ENCODE data around the gene DYRK3. TPM values are rescaled to one million over a fixed set of nuclear protein-coding genes. Genes with fewer than 3 reads are reported as not detected.

DYRK3 gene
- total and polyA plus RNA-seq, 2 of the 13 experiments (the other 11 are each of a cell fraction or from before 2014, with no cell fraction given), result 0.48 to 2.8 TPM

DNA sequence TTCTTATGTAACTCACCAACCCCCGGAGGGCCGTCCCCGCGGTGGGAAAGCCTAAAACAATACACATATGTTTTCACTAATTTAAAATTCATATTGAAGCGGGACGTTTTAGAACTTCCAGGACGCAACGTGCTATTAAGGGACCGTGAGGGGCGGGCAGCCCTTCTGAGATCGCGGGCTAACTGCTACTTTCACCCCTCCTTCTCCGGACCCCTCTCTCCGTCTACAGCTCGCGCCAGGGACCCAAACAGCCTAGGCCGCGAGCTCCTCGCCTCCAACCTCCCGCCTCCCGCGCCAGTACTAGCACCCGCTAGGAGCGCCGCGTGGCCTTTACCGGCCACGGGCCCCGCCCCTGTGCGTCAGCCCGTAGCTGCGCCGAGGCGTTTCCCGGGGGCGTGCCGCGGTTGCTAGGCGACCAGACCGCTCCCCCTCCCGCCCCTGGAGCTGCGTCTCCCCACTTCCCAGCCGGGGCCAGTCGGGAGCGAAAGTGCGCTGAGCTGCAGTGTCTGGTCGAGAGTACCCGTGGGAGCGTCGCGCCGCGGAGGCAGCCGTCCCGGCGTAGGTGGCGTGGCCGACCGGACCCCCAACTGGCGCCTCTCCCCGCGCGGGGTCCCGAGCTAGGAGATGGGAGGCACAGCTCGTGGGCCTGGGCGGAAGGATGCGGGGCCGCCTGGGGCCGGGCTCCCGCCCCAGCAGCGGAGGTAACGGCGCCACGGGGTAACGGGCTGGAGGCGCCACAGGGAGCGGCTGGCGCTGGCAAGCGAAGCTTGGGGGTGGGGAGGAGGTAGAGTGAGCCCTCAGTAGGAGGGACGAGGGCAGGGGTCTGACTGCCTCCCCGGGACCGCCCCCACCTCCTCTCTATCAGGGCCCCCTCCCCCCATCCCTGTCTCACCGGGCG lies at the start of gene DYRK3 (continued):
- TF ChIP-seq ZMYM3 (CRISPR knock-in tag; IDR thresholded peaks at IDR 0.05), result peak; percentile 24; the same call in 1 of the 2 replicates
- no peak for TF ChIP-seq THYN1 (CRISPR knock-in tag; IDR thresholded peaks at IDR 0.05; ENCODE audit: borderline replicate concordance, low read depth)
- peak; percentile 78 for TF ChIP-seq MXD4 (CRISPR knock-in tag; IDR thresholded peaks at IDR 0.05)
- TF ChIP-seq ZNF747 (CRISPR knock-in tag; IDR thresholded peaks at IDR 0.05; ENCODE audit: borderline replicate concordance), result peak; percentile 80; the same call in 1 of the 2 replicates
- peak; percentile 73 for TF ChIP-seq SP5 (CRISPR knock-in tag; IDR thresholded peaks at IDR 0.05; ENCODE audit: borderline replicate concordance, low read depth)
- TF ChIP-seq, protein P1, sequence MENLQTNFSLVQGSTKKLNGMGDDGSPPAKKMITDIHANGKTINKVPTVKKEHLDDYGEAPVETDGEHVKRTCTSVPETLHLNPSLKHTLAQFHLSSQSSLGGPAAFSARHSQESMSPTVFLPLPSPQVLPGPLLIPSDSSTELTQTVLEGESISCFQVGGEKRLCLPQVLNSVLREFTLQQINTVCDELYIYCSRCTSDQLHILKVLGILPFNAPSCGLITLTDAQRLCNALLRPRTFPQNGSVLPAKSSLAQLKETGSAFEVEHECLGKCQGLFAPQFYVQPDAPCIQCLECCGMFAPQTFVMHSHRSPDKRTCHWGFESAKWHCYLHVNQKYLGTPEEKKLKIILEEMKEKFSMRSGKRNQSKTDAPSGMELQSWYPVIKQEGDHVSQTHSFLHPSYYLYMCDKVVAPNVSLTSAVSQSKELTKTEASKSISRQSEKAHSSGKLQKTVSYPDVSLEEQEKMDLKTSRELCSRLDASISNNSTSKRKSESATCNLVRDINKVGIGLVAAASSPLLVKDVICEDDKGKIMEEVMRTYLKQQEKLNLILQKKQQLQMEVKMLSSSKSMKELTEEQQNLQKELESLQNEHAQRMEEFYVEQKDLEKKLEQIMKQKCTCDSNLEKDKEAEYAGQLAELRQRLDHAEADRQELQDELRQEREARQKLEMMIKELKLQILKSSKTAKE (CRISPR knock-in tag; IDR thresholded peaks at IDR 0.05; ENCODE audit: borderline replicate concordance), result no peak
- TF ChIP-seq, protein P2, sequence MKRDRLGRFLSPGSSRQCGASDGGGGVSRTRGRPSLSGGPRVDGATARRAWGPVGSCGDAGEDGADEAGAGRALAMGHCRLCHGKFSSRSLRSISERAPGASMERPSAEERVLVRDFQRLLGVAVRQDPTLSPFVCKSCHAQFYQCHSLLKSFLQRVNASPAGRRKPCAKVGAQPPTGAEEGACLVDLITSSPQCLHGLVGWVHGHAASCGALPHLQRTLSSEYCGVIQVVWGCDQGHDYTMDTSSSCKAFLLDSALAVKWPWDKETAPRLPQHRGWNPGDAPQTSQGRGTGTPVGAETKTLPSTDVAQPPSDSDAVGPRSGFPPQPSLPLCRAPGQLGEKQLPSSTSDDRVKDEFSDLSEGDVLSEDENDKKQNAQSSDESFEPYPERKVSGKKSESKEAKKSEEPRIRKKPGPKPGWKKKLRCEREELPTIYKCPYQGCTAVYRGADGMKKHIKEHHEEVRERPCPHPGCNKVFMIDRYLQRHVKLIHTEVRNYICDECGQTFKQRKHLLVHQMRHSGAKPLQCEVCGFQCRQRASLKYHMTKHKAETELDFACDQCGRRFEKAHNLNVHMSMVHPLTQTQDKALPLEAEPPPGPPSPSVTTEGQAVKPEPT (CRISPR knock-in tag; IDR thresholded peaks at IDR 0.05; ENCODE audit: low read depth), result peak; percentile 61; the same call in 1 of the 2 replicates
- no peak for TF ChIP-seq FOSL1 (CRISPR knock-in tag; IDR thresholded peaks at IDR 0.05; ENCODE audit: borderline replicate concordance)
- TF ChIP-seq CC2D1A (CRISPR knock-in tag; IDR thresholded peaks at IDR 0.05), result no peak
- TF ChIP-seq CEBPB (IDR thresholded peaks at IDR 0.05; ENCODE audit: borderline replicate concordance, low read depth, low read length), result no peak
- no peak for TF ChIP-seq ELF4 (CRISPR knock-in tag; IDR thresholded peaks at IDR 0.05; ENCODE audit: borderline replicate concordance)
- peak; percentile 90; the same call in 1 of the 2 replicates for TF ChIP-seq ZNF543 (CRISPR knock-in tag; IDR thresholded peaks at IDR 0.05)
- TF ChIP-seq SP2 (CRISPR knock-in tag; IDR thresholded peaks at IDR 0.05), result no peak; the same call in 1 of the 2 replicates
- no peak for TF ChIP-seq HNF4A (CRISPR knock-in tag; IDR thresholded peaks at IDR 0.05)
- TF ChIP-seq, protein P3, sequence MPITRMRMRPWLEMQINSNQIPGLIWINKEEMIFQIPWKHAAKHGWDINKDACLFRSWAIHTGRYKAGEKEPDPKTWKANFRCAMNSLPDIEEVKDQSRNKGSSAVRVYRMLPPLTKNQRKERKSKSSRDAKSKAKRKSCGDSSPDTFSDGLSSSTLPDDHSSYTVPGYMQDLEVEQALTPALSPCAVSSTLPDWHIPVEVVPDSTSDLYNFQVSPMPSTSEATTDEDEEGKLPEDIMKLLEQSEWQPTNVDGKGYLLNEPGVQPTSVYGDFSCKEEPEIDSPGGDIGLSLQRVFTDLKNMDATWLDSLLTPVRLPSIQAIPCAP (CRISPR knock-in tag; IDR thresholded peaks at IDR 0.05; ENCODE audit: low read depth), result no peak
- TF ChIP-seq, protein P4, sequence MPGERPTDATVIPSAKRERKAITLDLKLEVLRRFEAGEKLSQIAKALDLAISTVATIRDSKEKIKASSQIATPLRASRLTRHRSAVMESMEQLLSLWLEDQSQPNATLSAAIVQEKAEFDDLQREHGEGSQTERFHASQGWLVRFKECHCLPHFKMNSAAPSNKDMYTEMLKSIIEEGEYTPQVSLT (CRISPR knock-in tag; IDR thresholded peaks at IDR 0.05; ENCODE audit: borderline replicate concordance, low read depth), result no peak
- TF ChIP-seq, protein P5, sequence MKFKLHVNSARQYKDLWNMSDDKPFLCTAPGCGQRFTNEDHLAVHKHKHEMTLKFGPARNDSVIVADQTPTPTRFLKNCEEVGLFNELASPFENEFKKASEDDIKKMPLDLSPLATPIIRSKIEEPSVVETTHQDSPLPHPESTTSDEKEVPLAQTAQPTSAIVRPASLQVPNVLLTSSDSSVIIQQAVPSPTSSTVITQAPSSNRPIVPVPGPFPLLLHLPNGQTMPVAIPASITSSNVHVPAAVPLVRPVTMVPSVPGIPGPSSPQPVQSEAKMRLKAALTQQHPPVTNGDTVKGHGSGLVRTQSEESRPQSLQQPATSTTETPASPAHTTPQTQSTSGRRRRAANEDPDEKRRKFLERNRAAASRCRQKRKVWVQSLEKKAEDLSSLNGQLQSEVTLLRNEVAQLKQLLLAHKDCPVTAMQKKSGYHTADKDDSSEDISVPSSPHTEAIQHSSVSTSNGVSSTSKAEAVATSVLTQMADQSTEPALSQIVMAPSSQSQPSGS (CRISPR knock-in tag; IDR thresholded peaks at IDR 0.05), result peak; percentile 54
- 0 out of 2 replicates have a peak, but pooled peaks have one; percentile 14 for TF ChIP-seq ZNF367 (CRISPR knock-in tag; IDR thresholded peaks at IDR 0.05; ENCODE audit: borderline replicate concordance)
- no peak for TF ChIP-seq TEAD2 (CRISPR knock-in tag; IDR thresholded peaks at IDR 0.05)
